ENCODE data around the gene NPAP1. TPM values are rescaled to one million over a fixed set of nuclear protein-coding genes. Genes with fewer than 3 reads are reported as not detected.
A peak's percentile ranks its signal among the peaks of the same experiment; 100 is the strongest.
"Not testable (repeated sequence)": the region's sequence is repeated elsewhere in the genome, so short reads cannot be mapped to it uniquely, and the experiment has no call there.

NPAP1 gene
- total RNA-seq, 1 experiment from 2014 or later: not detected

DNA sequence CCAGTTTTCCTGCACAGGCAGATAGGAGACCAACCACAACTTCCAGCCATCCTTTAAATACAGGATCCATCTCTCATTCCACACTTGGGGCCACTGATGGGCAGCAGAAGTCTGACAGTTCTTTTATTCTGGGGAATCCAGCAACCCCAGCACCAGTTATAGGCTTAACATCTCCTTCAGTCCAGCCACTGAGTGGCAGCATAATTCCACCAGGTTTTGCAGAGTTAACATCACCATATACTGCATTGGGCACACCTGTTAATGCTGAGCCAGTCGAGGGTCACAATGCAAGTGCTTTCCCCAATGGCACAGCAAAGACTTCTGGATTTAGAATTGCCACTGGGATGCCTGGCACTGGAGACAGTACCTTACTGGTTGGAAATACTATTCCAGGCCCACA, 2.9 kb downstream of the NPAP1 start:
- H3K9me3 Mint-ChIP-seq (ENCODE audit: unreplicated experiment): peaks cover 30% of the 10 kb centered on the region
- CTCF ChIA-PET: no interaction called here
- H3K27me3 Mint-ChIP-seq (ENCODE audit: insufficient read depth, unreplicated experiment): no peaks in the 10 kb centered on the region
- intact Hi-C loops (cut with micrococcal nuclease): no loop called here
- BruUV-seq (replicated peaks): no TSS peak
- no peak overlapping the region for H3K27ac Mint-ChIP-seq (ENCODE audit: low read depth, unreplicated experiment)
- no peaks in the 10 kb centered on the region for H3K4me1 Mint-ChIP-seq (ENCODE audit: insufficient read depth, unreplicated experiment)
- no peak for DNase-seq (ENCODE audit: unreplicated experiment)
- no peak overlapping the region for H3K4me3 Mint-ChIP-seq (ENCODE audit: unreplicated experiment)
- POLR2A ChIA-PET: no interaction called here
- H3K36me3 Mint-ChIP-seq (ENCODE audit: insufficient read depth, unreplicated experiment): no peaks in the 10 kb centered on the region
- TF ChIP-seq, protein P1, sequence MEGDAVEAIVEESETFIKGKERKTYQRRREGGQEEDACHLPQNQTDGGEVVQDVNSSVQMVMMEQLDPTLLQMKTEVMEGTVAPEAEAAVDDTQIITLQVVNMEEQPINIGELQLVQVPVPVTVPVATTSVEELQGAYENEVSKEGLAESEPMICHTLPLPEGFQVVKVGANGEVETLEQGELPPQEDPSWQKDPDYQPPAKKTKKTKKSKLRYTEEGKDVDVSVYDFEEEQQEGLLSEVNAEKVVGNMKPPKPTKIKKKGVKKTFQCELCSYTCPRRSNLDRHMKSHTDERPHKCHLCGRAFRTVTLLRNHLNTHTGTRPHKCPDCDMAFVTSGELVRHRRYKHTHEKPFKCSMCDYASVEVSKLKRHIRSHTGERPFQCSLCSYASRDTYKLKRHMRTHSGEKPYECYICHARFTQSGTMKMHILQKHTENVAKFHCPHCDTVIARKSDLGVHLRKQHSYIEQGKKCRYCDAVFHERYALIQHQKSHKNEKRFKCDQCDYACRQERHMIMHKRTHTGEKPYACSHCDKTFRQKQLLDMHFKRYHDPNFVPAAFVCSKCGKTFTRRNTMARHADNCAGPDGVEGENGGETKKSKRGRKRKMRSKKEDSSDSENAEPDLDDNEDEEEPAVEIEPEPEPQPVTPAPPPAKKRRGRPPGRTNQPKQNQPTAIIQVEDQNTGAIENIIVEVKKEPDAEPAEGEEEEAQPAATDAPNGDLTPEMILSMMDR (IDR thresholded peaks at IDR 0.05; ENCODE audit: unreplicated experiment): no peak

DNA sequence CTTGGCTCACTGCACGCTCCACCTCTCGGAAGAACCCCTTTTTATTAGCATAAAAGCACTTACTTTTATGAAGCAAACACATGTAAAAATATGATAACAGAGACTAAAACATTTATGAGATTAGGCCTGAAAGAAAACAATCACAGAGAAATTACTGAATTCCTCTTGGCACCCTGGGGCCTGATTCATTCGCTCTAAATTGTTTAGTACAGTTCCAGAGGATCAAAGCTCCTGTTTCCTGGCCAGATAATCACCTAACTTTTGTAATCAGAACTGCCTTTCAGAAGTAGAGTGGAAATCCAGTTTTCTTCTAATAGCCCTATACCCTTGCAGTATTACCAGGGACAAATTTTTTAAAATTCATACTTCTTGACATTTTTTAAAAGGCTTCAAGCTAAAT, 6.4 kb downstream of the NPAP1 start:
- TF ChIP-seq, protein P1 (IDR thresholded peaks at IDR 0.05; ENCODE audit: unreplicated experiment): no peak
- ChIA-PET POLR2A (no interaction called here), CTCF (no interaction called here)
- intact Hi-C loops (cut with micrococcal nuclease): no loop called here
- Mint-ChIP-seq H3K4me3 (ENCODE audit: unreplicated experiment) (no peak overlapping the region), H3K27me3 (ENCODE audit: insufficient read depth, unreplicated experiment) (no peaks in the 10 kb centered on the region), H3K36me3 (ENCODE audit: insufficient read depth, unreplicated experiment) (no peaks in the 10 kb centered on the region), H3K27ac (ENCODE audit: low read depth, unreplicated experiment) (no peak overlapping the region), H3K9me3 (ENCODE audit: unreplicated experiment) (peaks cover 38% of the 10 kb centered on the region), H3K4me1 (ENCODE audit: insufficient read depth, unreplicated experiment) (no peaks in the 10 kb centered on the region)
- BruUV-seq (replicated peaks): no TSS peak
- no peak for DNase-seq (ENCODE audit: unreplicated experiment)

DNA sequence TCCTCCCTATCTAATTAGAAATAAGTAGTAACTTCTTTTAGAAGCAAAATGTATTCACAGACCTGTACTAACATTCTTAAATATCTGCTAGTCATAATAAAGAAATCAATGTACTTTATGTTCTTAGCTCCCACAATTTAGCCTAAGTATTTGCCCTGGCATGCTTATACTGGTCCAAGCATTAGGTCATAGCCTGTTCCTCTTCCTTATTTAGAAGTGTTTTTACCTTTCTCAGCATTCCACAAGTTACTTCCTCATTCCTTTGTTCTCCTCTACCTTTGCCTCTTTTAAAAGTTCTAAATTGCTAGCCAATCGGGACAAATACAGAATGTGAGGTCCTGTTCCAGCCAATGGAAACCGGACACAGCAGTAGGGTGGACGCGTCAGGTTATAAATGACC, 7.3 kb downstream of the NPAP1 start:
- POLR2A ChIA-PET; BruUV-seq (replicated peaks); H3K4me1 Mint-ChIP-seq (ENCODE audit: insufficient read depth, unreplicated experiment); H3K4me3 Mint-ChIP-seq (ENCODE audit: unreplicated experiment); CTCF ChIA-PET; DNase-seq (ENCODE audit: unreplicated experiment); H3K27me3 Mint-ChIP-seq (ENCODE audit: insufficient read depth, unreplicated experiment); intact Hi-C loops (cut with micrococcal nuclease); H3K36me3 Mint-ChIP-seq (ENCODE audit: insufficient read depth, unreplicated experiment): not testable (repeated sequence)
- Mint-ChIP-seq H3K9me3 (ENCODE audit: unreplicated experiment) (peaks cover 29% of the 10 kb centered on the region), H3K27ac (ENCODE audit: low read depth, unreplicated experiment) (peak overlapping the region; percentile 41)

DNA sequence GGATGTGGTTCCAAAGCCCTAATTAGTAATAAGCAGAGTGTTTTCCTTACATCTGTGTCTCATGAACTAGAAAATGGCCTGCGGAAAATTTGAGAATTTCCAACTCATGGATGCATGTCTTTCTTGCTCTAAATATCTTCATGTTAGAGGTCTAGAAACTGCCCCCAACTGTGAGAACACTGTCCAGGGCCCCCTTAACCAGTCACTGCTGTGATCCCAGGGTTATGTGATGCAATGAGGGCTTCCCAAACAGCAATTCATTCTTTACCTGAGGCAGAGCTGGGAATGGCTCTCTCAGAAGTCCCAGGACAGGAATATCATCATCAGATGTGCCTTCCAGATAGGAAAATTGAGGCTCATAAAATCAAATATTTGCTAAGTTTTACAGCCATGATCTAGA, 8.2 kb downstream of the NPAP1 start:
- ChIA-PET POLR2A (no interaction called here), CTCF (interaction anchor here (0.6 kb wide), 1 partner anchor 766 kb away, joined by 3 read pairs; no protein-coding TSS in a partner anchor)
- H3K27me3 Mint-ChIP-seq (ENCODE audit: insufficient read depth, unreplicated experiment): no peaks in the 10 kb centered on the region
- H3K27ac Mint-ChIP-seq (ENCODE audit: low read depth, unreplicated experiment): no peak overlapping the region
- TF ChIP-seq, protein P1 (IDR thresholded peaks at IDR 0.05; ENCODE audit: unreplicated experiment): no peak
- H3K4me1 Mint-ChIP-seq (ENCODE audit: insufficient read depth, unreplicated experiment): no peaks in the 10 kb centered on the region
- no peak overlapping the region for H3K4me3 Mint-ChIP-seq (ENCODE audit: unreplicated experiment)
- H3K36me3 Mint-ChIP-seq (ENCODE audit: insufficient read depth, unreplicated experiment): no peaks in the 10 kb centered on the region
- BruUV-seq (replicated peaks): no TSS peak
- peaks cover 26% of the 10 kb centered on the region for H3K9me3 Mint-ChIP-seq (ENCODE audit: unreplicated experiment)
- intact Hi-C loops (cut with micrococcal nuclease): no loop called here
- DNase-seq (ENCODE audit: unreplicated experiment): no peak

DNA sequence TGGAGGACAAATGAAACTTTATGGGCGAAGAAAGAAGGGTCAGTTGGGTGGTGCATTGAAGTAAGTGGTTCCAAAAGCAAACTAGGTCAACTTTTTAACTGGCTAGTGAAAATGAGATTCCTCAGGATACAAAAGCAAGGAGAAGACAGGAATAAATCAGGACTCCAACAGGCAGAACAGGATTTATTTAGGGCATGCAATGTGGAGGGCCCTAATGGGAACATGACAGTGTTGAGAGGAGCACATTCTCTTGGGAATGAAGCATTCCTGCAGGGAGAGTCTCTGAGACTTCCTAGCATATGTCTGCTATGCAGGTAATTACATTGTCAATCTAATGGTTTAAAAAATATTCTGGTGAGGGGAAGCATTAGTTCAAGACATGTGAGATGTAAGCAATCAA, 8.7 kb downstream of the NPAP1 start:
- POLR2A ChIA-PET: no interaction called here
- no TSS peak for BruUV-seq (replicated peaks)
- H3K9me3 Mint-ChIP-seq (ENCODE audit: unreplicated experiment): peaks cover 26% of the 10 kb centered on the region

More for the DNA sequence above, 8.7 kb downstream of the NPAP1 start:
- TF ChIP-seq, protein P1 (IDR thresholded peaks at IDR 0.05; ENCODE audit: unreplicated experiment): no peak
- Mint-ChIP-seq H3K4me1 (ENCODE audit: insufficient read depth, unreplicated experiment) (no peaks in the 10 kb centered on the region), H3K27me3 (ENCODE audit: insufficient read depth, unreplicated experiment) (no peaks in the 10 kb centered on the region), H3K27ac (ENCODE audit: low read depth, unreplicated experiment) (no peak overlapping the region), H3K36me3 (ENCODE audit: insufficient read depth, unreplicated experiment) (no peaks in the 10 kb centered on the region), H3K4me3 (ENCODE audit: unreplicated experiment) (no peak overlapping the region)
- CTCF ChIA-PET: interaction anchor here (0.6 kb wide), 1 partner anchor 766 kb away, joined by 3 read pairs; no protein-coding TSS in a partner anchor
- intact Hi-C loops (cut with micrococcal nuclease): no loop called here
- DNase-seq (ENCODE audit: unreplicated experiment): no peak

Measured in MCF 10A (cell line).